Activated CD4-positive, CD25-positive, alpha-beta regulatory T cell treated with anti-CD3 and anti-CD28 coated beads, Interleukin-2, amount 50 U/mL, for 24 hours (primary cell): Measurements from ENCODE around the gene TBL3.
A peak's percentile ranks its signal among the peaks of the same experiment; 100 is the strongest.

Experiments
- ATAC-seq, 2 donors: fragments of 150-1000 bp; cut with Tn5 transposase; one replicate each; pipeline ENCODE4 v1.10.0; 2021; ENCODE audit warnings: mild to moderate bottlenecking in 1 of 2, moderate library complexity in 1 of 2

The TBL3 gene

GRCh38 chr16:1965396-1966001 is 6.4 kb upstream of the TBL3 start:
- no peak for ATAC-seq

GRCh38 chr16:1966460-1966859 is 5.4 kb upstream of the TBL3 start, which contains the start of gene RNF151:
RNF151 (plus strand) TSS chr16:1966856; CDS start chr16:1966882, 26 bp downstream.
- no peak for ATAC-seq

GRCh38 chr16:1968146-1968953 is 3.5 kb upstream of the TBL3 start:
- no peak for ATAC-seq

- peak in 1 of 2 donors; percentile 6 for ATAC-seq
Measured at GRCh38 chr16:1972490-1972877, 631 bp downstream of the TBL3 start.

GRCh38 chr16:1973461-1974156 is 1.8 kb downstream of the TBL3 start:
- ATAC-seq = no peak

GRCh38 chr16:1974157-1975070 is 2.6 kb downstream of the TBL3 start:
- ATAC-seq = no peak

- ATAC-seq = no peak
Measured at GRCh38 chr16:1975432-1976215, 3.8 kb downstream of the TBL3 start.

GRCh38 chr16:1976216-1976520 is 4.3 kb downstream of the TBL3 start:
- ATAC-seq = no peak

GRCh38 chr16:1976951-1977874 is 5.4 kb downstream of the TBL3 start:
- no peak for ATAC-seq

GRCh38 chr16:1977875-1978268 is 6.0 kb downstream of the TBL3 start:
- ATAC-seq = no peak

- ATAC-seq = no peak
Measured at GRCh38 chr16:1978476-1979120, 6.7 kb downstream of the TBL3 start.

GRCh38 chr16:1979271-1980029 is 7.6 kb downstream of the TBL3 start:
- no peak for ATAC-seq

- ATAC-seq = no peak
Measured at GRCh38 chr16:1980030-1980769, 8.3 kb downstream of the TBL3 start.

- ATAC-seq = no peak
Measured at GRCh38 chr16:1980770-1981087, 8.9 kb downstream of the TBL3 start.

GRCh38 chr16:1981398-1981836 is 9.6 kb downstream of the TBL3 start, which contains the start of gene NOXO1:
NOXO1 (minus strand) TSS chr16:1981469; CDS start chr16:1981179, 290 bp downstream.
- ATAC-seq = no peak

- no peak for ATAC-seq
Measured at GRCh38 chr16:1982013-1982433, 10.2 kb downstream of the TBL3 start.

GRCh38 chr16:1982991-1983543 is 11.2 kb downstream of the TBL3 start:
- ATAC-seq = no peak
